Astrocyte (in vitro differentiated cells and primary cell): ENCODE measurements around the gene SETD2.

Experiments
- EZH2 ChIP-seq: IDR thresholded peaks from 2 replicates; pipeline ENCODE4 v1.6.1; 2012; ENCODE audit warnings: mild to moderate bottlenecking, low read length, inconsistent platforms; ENCODE audit not compliant: insufficient read depth
- TF ChIP-seq, protein P1 (sequence below): IDR thresholded peaks from 2 replicates; pipeline ENCODE4 v1.5.1; 2011; ENCODE audit warnings: low read depth, mild to moderate bottlenecking, inconsistent platforms, low read length, moderate library complexity; ENCODE audit not compliant: insufficient read depth

GRCh38 chr3:47001731-47002170, 162.2 kb downstream of the SETD2 start:
- TF ChIP-seq, protein P1, sequence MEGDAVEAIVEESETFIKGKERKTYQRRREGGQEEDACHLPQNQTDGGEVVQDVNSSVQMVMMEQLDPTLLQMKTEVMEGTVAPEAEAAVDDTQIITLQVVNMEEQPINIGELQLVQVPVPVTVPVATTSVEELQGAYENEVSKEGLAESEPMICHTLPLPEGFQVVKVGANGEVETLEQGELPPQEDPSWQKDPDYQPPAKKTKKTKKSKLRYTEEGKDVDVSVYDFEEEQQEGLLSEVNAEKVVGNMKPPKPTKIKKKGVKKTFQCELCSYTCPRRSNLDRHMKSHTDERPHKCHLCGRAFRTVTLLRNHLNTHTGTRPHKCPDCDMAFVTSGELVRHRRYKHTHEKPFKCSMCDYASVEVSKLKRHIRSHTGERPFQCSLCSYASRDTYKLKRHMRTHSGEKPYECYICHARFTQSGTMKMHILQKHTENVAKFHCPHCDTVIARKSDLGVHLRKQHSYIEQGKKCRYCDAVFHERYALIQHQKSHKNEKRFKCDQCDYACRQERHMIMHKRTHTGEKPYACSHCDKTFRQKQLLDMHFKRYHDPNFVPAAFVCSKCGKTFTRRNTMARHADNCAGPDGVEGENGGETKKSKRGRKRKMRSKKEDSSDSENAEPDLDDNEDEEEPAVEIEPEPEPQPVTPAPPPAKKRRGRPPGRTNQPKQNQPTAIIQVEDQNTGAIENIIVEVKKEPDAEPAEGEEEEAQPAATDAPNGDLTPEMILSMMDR: no peak
- no peak for TF ChIP-seq EZH2
